Heart left ventricle (tissue), 16 donors: Measurements from ENCODE around the gene EFNB1. TPM values are rescaled to one million over a fixed set of nuclear protein-coding genes. Genes with fewer than 3 reads are reported as not detected.

ENCODE experiments used
- ATAC-seq, 4 donors: fragments of 200-7000 bp; cut with Tn5 transposase; one replicate each; pipeline ENCODE4 v1.9.1; 2020 to 2022; ENCODE audit warnings: moderate library complexity in 4 of 4, mild to moderate bottlenecking in 3 of 4, moderate number of reproducible peaks in 1 of 4
- DNase-seq, 5 donors: peaks; one replicate each; pipeline ENCODE4 v3.0.0-alpha.2; 2020
- H3K27ac ChIP-seq, 12 donors: fragments of 200-600 bp; sonication (generic) in 4 of 12; one replicate each; pipeline versions ENCODE4 v1.5.0 to v1.8.0; 2016 to 2022; ENCODE audit warnings: mild to moderate bottlenecking in 2 of 12
- H3K27me3 ChIP-seq, 9 donors: fragments of 200-600 bp; sonication (generic) in 2 of 9; one replicate each; pipeline versions ENCODE4 v1.5.1 to v1.8.0; 2016 to 2022; ENCODE audit warnings: mild to moderate bottlenecking in 3 of 9
- H3K36me3 ChIP-seq, 9 donors: fragments of 200-600 bp; sonication (generic) in 2 of 9; one replicate each; pipeline versions ENCODE4 v1.5.0 to v1.8.0; 2018 to 2022; ENCODE audit warnings: mild to moderate bottlenecking in 2 of 9
- H3K4me1 ChIP-seq, 12 donors: fragments of 200-600 bp; sonication (generic) in 4 of 12; one replicate each; pipeline versions ENCODE4 v1.5.0 to v1.8.0; 2016 to 2022; ENCODE audit warnings: mild to moderate bottlenecking in 3 of 12
- H3K4me3 ChIP-seq, 12 donors: fragments of 200-600 bp; sonication (generic) in 4 of 12; one replicate each; pipeline versions ENCODE4 v1.5.0 to v1.8.0; 2017 to 2022; ENCODE audit warnings: mild to moderate bottlenecking in 9 of 12, moderate library complexity in 4 of 12
- H3K9me3 ChIP-seq, 12 donors: fragments of 200-600 bp; sonication (generic) in 4 of 12; one replicate each; pipeline versions ENCODE4 v1.5.0 to v1.8.0; 2016 to 2022; ENCODE audit warnings: mild to moderate bottlenecking in 1 of 12
- POLR2A ChIP-seq, 2 donors: fragments of 450-650 bp; IDR thresholded peaks; one replicate each; pipeline ENCODE4 v1.6.1; 2017; ENCODE audit warnings: antibody characterized with exemption in 2 of 2, mild to moderate bottlenecking in 2 of 2, moderate library complexity in 2 of 2
- WGBS, 4 donors: extraction: QIAGEN DNeasy Blood & Tissue Kit in 2 of 4; methylation state at CpG; one replicate each; pipeline versions ENCODE4 v1.1.5 to v1.1.7; 2013 to 2018; 5-methylcytosine and 5-hydroxymethylcytosine counted together
- intact Hi-C, 10 donors: fragments of 100-400 bp; cut with DNase I; formaldehyde crosslinking; loops; one replicate each; pipeline versions ENCODE4 v1.11.1 to v1.14.2; 2022
- polyA plus RNA-seq, 2 donors: library from polyadenylated mRNA; stranded (reverse); fragments of 200-250 nt; gene quantifications; one replicate each; pipeline ENCODE4 v1.2.3, GENCODE V29; 2013
- total RNA-seq, 9 donors: library from RNA; depleted of rRNA in 2 of 9; stranded (reverse); fragments of >200 nt in 2 of 9; fragmentation: NEBNext Ultra II Directional in 3 of 9; extraction: Animal tissue kit (Norgen Biotek cat#: 25700) in 3 of 9; gene quantifications; one replicate each; pipeline versions ENCODE4 v1.1.0 to v1.2.4, GENCODE V29; 2016 to 2023
- TF ChIP-seq, protein P1 (sequence below), 12 donors: fragments of 200-600 bp; sonication (generic) in 4 of 12; IDR thresholded peaks; one replicate each; pipeline versions ENCODE4 v1.5.0 to v1.8.0; 2018 to 2022; ENCODE audit warnings: antibody characterized with exemption in 12 of 12, mild to moderate bottlenecking in 5 of 12
- donor health status: ischemic (EF 13 %, LVEDD 7.1; RV severe dilation, severe dysfunction).
- donor health status: healthy with polysubstance abuse.
- donor health status: DM: no; HTN: yes; CAD: no.
- donor health status: DM: no; HTN: no; CAD: no.
- donor health status: ischemic (EF 25% LVEDD 6.9; RV normal size, moderate dysfunction).
- donor health status: ischemic (EF 25% LVEDD 5.7; RV mildly dilated, moderate dysfunction).
- donor health status: healthy.
- donor health status: DM: yes; HTN: yes; CAD: no.
- donor health status: ischemic (EF 35%, LVEDD 5.7; RV mildly dilated, moderate dysfunction).
- donor health status: nonischemic (EF 11% LVEDD 7.7; RV severe dilation, severe dysfunction).
- donor health status: DM: yes; HTN: yes; CAD: no.
- donor health status: PGD.
- donor health status: ischemic (EF 29% LVEDD 5.4; RV normal size, mild dysfunction).
- donor health status: nonischemic (EF 23%, LVEDD 6.1; RV moderate dilation, normal function).

EFNB1 gene
- total and polyA plus RNA-seq, 11 donors, result 15.9 to 78.8 (median 25.4) TPM

GRCh38 chrX:68851082-68851481 lies 22.3 kb downstream of the EFNB1 start:
- TF ChIP-seq, protein P1, sequence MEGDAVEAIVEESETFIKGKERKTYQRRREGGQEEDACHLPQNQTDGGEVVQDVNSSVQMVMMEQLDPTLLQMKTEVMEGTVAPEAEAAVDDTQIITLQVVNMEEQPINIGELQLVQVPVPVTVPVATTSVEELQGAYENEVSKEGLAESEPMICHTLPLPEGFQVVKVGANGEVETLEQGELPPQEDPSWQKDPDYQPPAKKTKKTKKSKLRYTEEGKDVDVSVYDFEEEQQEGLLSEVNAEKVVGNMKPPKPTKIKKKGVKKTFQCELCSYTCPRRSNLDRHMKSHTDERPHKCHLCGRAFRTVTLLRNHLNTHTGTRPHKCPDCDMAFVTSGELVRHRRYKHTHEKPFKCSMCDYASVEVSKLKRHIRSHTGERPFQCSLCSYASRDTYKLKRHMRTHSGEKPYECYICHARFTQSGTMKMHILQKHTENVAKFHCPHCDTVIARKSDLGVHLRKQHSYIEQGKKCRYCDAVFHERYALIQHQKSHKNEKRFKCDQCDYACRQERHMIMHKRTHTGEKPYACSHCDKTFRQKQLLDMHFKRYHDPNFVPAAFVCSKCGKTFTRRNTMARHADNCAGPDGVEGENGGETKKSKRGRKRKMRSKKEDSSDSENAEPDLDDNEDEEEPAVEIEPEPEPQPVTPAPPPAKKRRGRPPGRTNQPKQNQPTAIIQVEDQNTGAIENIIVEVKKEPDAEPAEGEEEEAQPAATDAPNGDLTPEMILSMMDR (IDR thresholded peaks at IDR 0.05), result no peak
- no peak for TF ChIP-seq POLR2A (IDR thresholded peaks at IDR 0.05)
- H3K36me3 ChIP-seq, result no peaks in the 10 kb centered on the region
- no peak overlapping the region for H3K27ac ChIP-seq
- ATAC-seq (no peak), DNase-seq (no peak)
- H3K4me3 ChIP-seq, result no peak overlapping the region
- intact Hi-C loops, result no loop called here
- peaks cover 0 to 14% (median 0%) of the 10 kb centered on the region in 9 donors for H3K27me3 ChIP-seq
- no peaks in the 10 kb centered on the region for H3K9me3 ChIP-seq
- 61 to 88% (median 79%) methylated on average over 8 of the region's 8 CpGs for WGBS, 4 donors
- H3K4me1 ChIP-seq, result peaks cover 0 to 3% (median 0%) of the 10 kb centered on the region in 12 donors

DNA sequence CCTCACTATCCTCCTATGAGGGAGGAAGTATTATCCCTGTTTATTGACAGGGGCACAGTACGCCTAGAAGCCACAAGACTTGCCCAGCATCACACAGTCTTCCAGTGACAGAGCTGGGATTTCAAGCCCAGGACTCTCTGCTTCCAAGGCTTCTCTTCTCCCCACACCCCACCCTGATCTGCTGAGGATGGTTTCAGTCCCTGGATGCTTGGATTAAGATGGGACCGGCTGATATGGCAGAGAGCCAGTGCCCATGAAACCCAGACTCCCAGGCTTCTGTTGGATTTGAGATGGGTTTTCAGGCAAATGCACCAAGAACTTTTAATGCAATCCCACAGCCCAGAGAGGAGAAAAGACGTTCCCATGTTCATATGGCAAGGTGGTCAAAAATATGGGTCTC lies 23.2 kb downstream of the EFNB1 start:
- no peaks in the 10 kb centered on the region for H3K36me3 ChIP-seq
- DNase-seq (no peak), ATAC-seq (no peak)
- peaks cover 0 to 14% (median 0%) of the 10 kb centered on the region in 9 donors for H3K27me3 ChIP-seq
- no peaks in the 10 kb centered on the region for H3K4me1 ChIP-seq
- no peak for TF ChIP-seq POLR2A (IDR thresholded peaks at IDR 0.05)
- TF ChIP-seq, protein P1 (IDR thresholded peaks at IDR 0.05), result no peak
- WGBS, 4 donors, result 81 to 91% (median 88%) methylated on average over 2 to 3 of the region's 3 CpGs
- no peaks in the 10 kb centered on the region for H3K9me3 ChIP-seq
- H3K27ac ChIP-seq, result no peak overlapping the region
- no peak overlapping the region for H3K4me3 ChIP-seq
- intact Hi-C loops, result no loop called here

- intact Hi-C loops, result no loop called here
- Histone ChIP-seq H3K36me3 (no peaks in the 10 kb centered on the region), H3K27ac (no peak overlapping the region), H3K9me3 (no peaks in the 10 kb centered on the region), H3K4me3 (no peak overlapping the region), H3K27me3 (peaks cover 0 to 7% (median 0%) of the 10 kb centered on the region in 9 donors), H3K4me1 (no peaks in the 10 kb centered on the region)
- 65 to 81% (median 75%) methylated on average over 4 of the region's 4 CpGs for WGBS, 4 donors
- DNase-seq, result no peak
- ATAC-seq, result no peak
- TF ChIP-seq, protein P1 (IDR thresholded peaks at IDR 0.05), result no peak
- no peak for TF ChIP-seq POLR2A (IDR thresholded peaks at IDR 0.05)
Measured at GRCh38 chrX:68853665-68854251, 24.9 kb downstream of the EFNB1 start.

GRCh38 chrX:68865300-68865699 lies 36.5 kb downstream of the EFNB1 start:
- Histone ChIP-seq H3K4me1 (peaks cover 0 to 9% (median 1%) of the 10 kb centered on the region in 12 donors), H3K9me3 (no peaks in the 10 kb centered on the region), H3K4me3 (no peak overlapping the region), H3K27ac (no peak overlapping the region), H3K36me3 (no peaks in the 10 kb centered on the region), H3K27me3 (peaks cover 0 to 8% (median 0%) of the 10 kb centered on the region in 9 donors)
- TF ChIP-seq POLR2A (IDR thresholded peaks at IDR 0.05), result no peak
- TF ChIP-seq, protein P1 (IDR thresholded peaks at IDR 0.05), result no peak
- WGBS, 4 donors, result 37 to 83% (median 74%) methylated on average over 2 of the region's 2 CpGs
- DNase-seq (no peak), ATAC-seq (no peak)
- intact Hi-C loops, result no loop called here
